K562 (cell line): ENCODE data around the gene TRUB2. TPM values are rescaled to one million over a fixed set of nuclear protein-coding genes. Genes with fewer than 3 reads are reported as not detected.
A peak's percentile ranks its signal among the peaks of the same experiment; 100 is the strongest.

ENCODE experiments used
- CBX3 ChIP-seq, 2 experiments: IDR thresholded peaks; 1 replicate in 1 of 2; 2 replicates in 1 of 2; pipeline ENCODE4 v1.6.1; 2012; ENCODE audit warnings: inconsistent platforms in 2 of 2, low read length in 2 of 2, borderline replicate concordance in 1 of 2, control low read depth in 1 of 2
- CBX8 ChIP-seq: fragments of 200-600 bp; sonication (generic); IDR thresholded peaks from 2 replicates; pipeline ENCODE4 v1.6.1; 2012; ENCODE audit warnings: borderline replicate concordance, mixed run types, low read depth, mild to moderate bottlenecking, moderate library complexity, mixed read lengths, low read length, control low read depth, inconsistent platforms; ENCODE audit not compliant: poor library complexity, severe bottlenecking; ENCODE audit errors: extremely low read depth
- CCAR2 ChIP-seq: fragments of 200-400 bp; formaldehyde crosslinking; IDR thresholded peaks from 2 replicates; pipeline ENCODE4 v1.6.1; 2017; ENCODE audit warnings: mild to moderate bottlenecking, low read depth, low read length
- ETV6 ChIP-seq, 3 experiments: fragments of 150-350 bp in 1 of 3; sonication (generic) in 1 of 3; formaldehyde crosslinking in 1 of 3; IDR thresholded peaks; 2 replicates each; pipeline versions ENCODE4 v1.6.1 to v1.8.0; 2014 to 2022; ENCODE audit warnings: borderline replicate concordance in 2 of 3, low read depth in 2 of 3, antibody characterized with exemption in 1 of 3, low read length in 1 of 3, mild to moderate bottlenecking in 1 of 3, missing genetic modification reagents in 1 of 3
- IFI16 ChIP-seq: fragments of 250-450 bp; sonication (Bioruptor Pico); IDR thresholded peaks from 2 replicates; pipeline ENCODE4 v2.1.2; 2022; ENCODE audit warnings: mild to moderate bottlenecking, inconsistent platforms
- NBN ChIP-seq: fragments of 450-650 bp; IDR thresholded peaks from 2 replicates; pipeline ENCODE4 v1.6.1; 2016; ENCODE audit warnings: low read depth, mild to moderate bottlenecking
- RB1 ChIP-seq: fragments of 450-650 bp; IDR thresholded peaks from 2 replicates; pipeline ENCODE4 v1.6.1; 2017; ENCODE audit warnings: low read depth, mild to moderate bottlenecking
- RBM39 ChIP-seq: fragments of 200-400 bp; formaldehyde crosslinking; optimal IDR thresholded peaks from 2 replicates; pipeline ENCODE3; 2018; ENCODE audit warnings: low read depth, low read length
- TAF1 ChIP-seq: IDR thresholded peaks from 2 replicates; pipeline ENCODE4 v1.6.1; 2011; ENCODE audit warnings: mild to moderate bottlenecking, low read length, moderate library complexity; ENCODE audit not compliant: insufficient read depth, control insufficient read depth, severe bottlenecking; ENCODE audit errors: extremely low read depth
- TSC22D4 ChIP-seq: fragments of 450-650 bp; IDR thresholded peaks from 2 replicates; pipeline ENCODE4 v1.6.1; 2016; ENCODE audit warnings: missing genetic modification characterization, missing biosample characterization, control low read depth
- ZNF124 ChIP-seq: sonication (generic); formaldehyde crosslinking; IDR thresholded peaks from 2 replicates; pipeline ENCODE4 v1.8.1; 2022; ENCODE audit warnings: missing genetic modification reagents
- ZNF444 ChIP-seq: fragments of 250-450 bp; sonication (Bioruptor Pico); IDR thresholded peaks from 2 replicates; pipeline ENCODE4 v1.4.0; 2020; ENCODE audit warnings: mild to moderate bottlenecking, moderate library complexity
- ZNF584 ChIP-seq: fragments of 200-800 bp; sonication (Bioruptor generic); IDR thresholded peaks from 2 replicates; pipeline ENCODE4 v1.6.1; 2016; ENCODE audit warnings: low read depth, mild to moderate bottlenecking, missing genetic modification characterization, missing compliant biosample characterization
- ZNF778 ChIP-seq: fragments of 450-650 bp; formaldehyde crosslinking; IDR thresholded peaks from 2 replicates; pipeline ENCODE4 v1.4.0; 2020; ENCODE audit warnings: mild to moderate bottlenecking, moderate library complexity
- polyA plus RNA-seq, 8 experiments: library from polyadenylated mRNA; depleted of rRNA in 4 of 8; stranded (reverse) in 5 of 8; unstranded in 3 of 8; fragments of >200 nt; fragmentation: Nextera tagmentation in 2 of 8; fragmentation: Illumina TruSeq in 1 of 8; extraction: Ambion mirVana in 2 of 8; extraction: Trizol in 1 of 8; gene quantifications; 2 replicates each; pipeline versions ENCODE4 v1.2.1 to v1.2.3, GENCODE V29; 2011 to 2014; ENCODE audit warnings: inconsistent platforms in 1 of 8, missing spikeins in 1 of 8
- total RNA-seq, 7 experiments: library from RNA; depleted of rRNA in 6 of 7; stranded (reverse); fragments of >200 nt in 6 of 7; fragmentation: Illumina TruSeq in 2 of 7; extraction: Trizol in 2 of 7; gene quantifications; 2 replicates each; pipeline versions ENCODE4 v1.2.1 to v1.2.3, GENCODE V29; 2011 to 2021; ENCODE audit warnings: low replicate concordance in 1 of 7
- TF ChIP-seq, protein P1 (sequence below): fragments of 250-450 bp; sonication (Bioruptor Pico); IDR thresholded peaks from 2 replicates; pipeline ENCODE4 v1.6.1; 2021; ENCODE audit warnings: mild to moderate bottlenecking
- TF ChIP-seq, protein P2 (sequence below): sonication (generic); formaldehyde crosslinking; IDR thresholded peaks from 2 replicates; pipeline ENCODE4 v1.9.0; 2022; ENCODE audit warnings: mild to moderate bottlenecking, missing genetic modification reagents
- TF ChIP-seq, protein P3 (sequence below): fragments of 450-650 bp; formaldehyde crosslinking; IDR thresholded peaks from 2 replicates; pipeline ENCODE4 v1.4.0; 2020; ENCODE audit warnings: mild to moderate bottlenecking, moderate library complexity
- TF ChIP-seq, protein P4 (sequence below): fragments of 450-650 bp; IDR thresholded peaks from 2 replicates; pipeline ENCODE4 v1.7.0; 2016; ENCODE audit warnings: borderline replicate concordance
- TF ChIP-seq, protein P5 (sequence below), 2 experiments: fragments of 450-650 bp in 1 of 2; sonication (generic) in 1 of 2; formaldehyde crosslinking; conservative IDR thresholded peaks; 2 replicates each; pipeline versions ENCODE4 v1.4.0 to v1.8.1; 2020 to 2022; ENCODE audit warnings: mild to moderate bottlenecking in 1 of 2, missing genetic modification reagents in 1 of 2
- TF ChIP-seq, protein P6 (sequence below): sonication (generic); formaldehyde crosslinking; IDR thresholded peaks from 2 replicates; pipeline ENCODE4 v1.4.0; 2020; ENCODE audit warnings: mild to moderate bottlenecking, missing genetic modification reagents

The TRUB2 gene
- total and polyA plus RNA-seq, 9 of the 15 experiments (the other 6 are each of a cell fraction or from before 2014, with no cell fraction given): 9.3 to 110 (median 63.0) TPM

DNA sequence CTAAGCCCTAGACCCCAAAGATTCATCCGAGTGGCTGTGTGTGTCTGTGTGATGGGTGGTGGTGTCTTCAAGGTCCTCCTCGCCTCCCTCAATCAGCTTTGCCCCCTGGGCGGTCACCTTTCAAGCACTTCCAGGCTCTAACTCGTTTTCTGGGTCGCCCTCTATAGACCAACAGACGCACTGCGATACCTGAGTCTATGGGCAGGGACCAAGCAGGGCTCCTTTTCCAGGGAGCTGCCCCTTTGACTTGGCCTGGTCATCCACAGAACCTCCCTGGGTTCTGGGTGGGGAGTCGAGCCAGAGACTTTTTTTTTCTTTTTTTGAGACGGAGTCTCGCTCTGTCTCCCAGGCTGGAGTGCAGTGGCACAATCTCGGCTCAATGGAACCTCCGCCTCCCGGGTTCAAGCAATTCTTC, 19.2 kb upstream of the TRUB2 start (continued):
- TF ChIP-seq, protein P1, sequence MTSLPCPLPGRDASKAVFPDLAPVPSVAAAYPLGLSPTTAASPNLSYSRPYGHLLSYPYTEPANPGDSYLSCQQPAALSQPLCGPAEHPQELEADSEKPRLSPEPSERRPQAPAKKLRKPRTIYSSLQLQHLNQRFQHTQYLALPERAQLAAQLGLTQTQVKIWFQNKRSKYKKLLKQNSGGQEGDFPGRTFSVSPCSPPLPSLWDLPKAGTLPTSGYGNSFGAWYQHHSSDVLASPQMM (CRISPR knock-in tag): peak; percentile 66; the same call in 1 of the 2 replicates
- TF ChIP-seq TAF1: no peak
- TF ChIP-seq TSC22D4 (tag): no peak
- TF ChIP-seq, protein P2, sequence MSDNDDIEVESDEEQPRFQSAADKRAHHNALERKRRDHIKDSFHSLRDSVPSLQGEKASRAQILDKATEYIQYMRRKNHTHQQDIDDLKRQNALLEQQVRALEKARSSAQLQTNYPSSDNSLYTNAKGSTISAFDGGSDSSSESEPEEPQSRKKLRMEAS (CRISPR knock-in tag): peak; percentile 57; the same call in 1 of the 2 replicates
- no peak for TF ChIP-seq IFI16 (CRISPR knock-in tag)
- TF ChIP-seq ETV6 (IDR thresholded peaks at IDR 0.05; ENCODE audit: borderline replicate concordance in 1 of 2, low read depth in 2 of 2, low read length in 1 of 2): no peak
- no peak for TF ChIP-seq ETV6 (CRISPR knock-in tag; IDR thresholded peaks at IDR 0.05; ENCODE audit: borderline replicate concordance)
- TF ChIP-seq ZNF444 (CRISPR knock-in tag): no peak
- peak; percentile 63 for TF ChIP-seq RBM39
- TF ChIP-seq, protein P3, sequence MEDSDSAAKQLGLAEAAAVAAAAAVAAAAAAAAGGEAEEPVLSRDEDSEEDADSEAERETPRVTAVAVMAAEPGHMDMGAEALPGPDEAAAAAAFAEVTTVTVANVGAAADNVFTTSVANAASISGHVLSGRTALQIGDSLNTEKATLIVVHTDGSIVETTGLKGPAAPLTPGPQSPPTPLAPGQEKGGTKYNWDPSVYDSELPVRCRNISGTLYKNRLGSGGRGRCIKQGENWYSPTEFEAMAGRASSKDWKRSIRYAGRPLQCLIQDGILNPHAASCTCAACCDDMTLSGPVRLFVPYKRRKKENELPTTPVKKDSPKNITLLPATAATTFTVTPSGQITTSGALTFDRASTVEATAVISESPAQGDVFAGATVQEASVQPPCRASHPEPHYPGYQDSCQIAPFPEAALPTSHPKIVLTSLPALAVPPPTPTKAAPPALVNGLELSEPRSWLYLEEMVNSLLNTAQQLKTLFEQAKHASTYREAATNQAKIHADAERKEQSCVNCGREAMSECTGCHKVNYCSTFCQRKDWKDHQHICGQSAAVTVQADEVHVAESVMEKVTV (CRISPR knock-in tag): peak; percentile 50; the same call in 1 of the 2 replicates
- TF ChIP-seq CCAR2: no peak
- TF ChIP-seq CBX8: no peak
- TF ChIP-seq ZNF584 (CRISPR knock-in tag): no peak
- TF ChIP-seq ZNF124 (CRISPR knock-in tag): no peak
- TF ChIP-seq, protein P4, sequence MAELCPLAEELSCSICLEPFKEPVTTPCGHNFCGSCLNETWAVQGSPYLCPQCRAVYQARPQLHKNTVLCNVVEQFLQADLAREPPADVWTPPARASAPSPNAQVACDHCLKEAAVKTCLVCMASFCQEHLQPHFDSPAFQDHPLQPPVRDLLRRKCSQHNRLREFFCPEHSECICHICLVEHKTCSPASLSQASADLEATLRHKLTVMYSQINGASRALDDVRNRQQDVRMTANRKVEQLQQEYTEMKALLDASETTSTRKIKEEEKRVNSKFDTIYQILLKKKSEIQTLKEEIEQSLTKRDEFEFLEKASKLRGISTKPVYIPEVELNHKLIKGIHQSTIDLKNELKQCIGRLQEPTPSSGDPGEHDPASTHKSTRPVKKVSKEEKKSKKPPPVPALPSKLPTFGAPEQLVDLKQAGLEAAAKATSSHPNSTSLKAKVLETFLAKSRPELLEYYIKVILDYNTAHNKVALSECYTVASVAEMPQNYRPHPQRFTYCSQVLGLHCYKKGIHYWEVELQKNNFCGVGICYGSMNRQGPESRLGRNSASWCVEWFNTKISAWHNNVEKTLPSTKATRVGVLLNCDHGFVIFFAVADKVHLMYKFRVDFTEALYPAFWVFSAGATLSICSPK: no peak
- no peak for TF ChIP-seq ZNF778 (CRISPR knock-in tag)
- TF ChIP-seq, protein P5, sequence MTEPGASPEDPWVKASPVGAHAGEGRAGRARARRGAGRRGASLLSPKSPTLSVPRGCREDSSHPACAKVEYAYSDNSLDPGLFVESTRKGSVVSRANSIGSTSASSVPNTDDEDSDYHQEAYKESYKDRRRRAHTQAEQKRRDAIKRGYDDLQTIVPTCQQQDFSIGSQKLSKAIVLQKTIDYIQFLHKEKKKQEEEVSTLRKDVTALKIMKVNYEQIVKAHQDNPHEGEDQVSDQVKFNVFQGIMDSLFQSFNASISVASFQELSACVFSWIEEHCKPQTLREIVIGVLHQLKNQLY (CRISPR knock-in tag; conservative IDR thresholded peaks at IDR 0.05): peak in 1 of 2 experiments; percentile 0; a peak in 1 of 4 replicates
- TF ChIP-seq, protein P6, sequence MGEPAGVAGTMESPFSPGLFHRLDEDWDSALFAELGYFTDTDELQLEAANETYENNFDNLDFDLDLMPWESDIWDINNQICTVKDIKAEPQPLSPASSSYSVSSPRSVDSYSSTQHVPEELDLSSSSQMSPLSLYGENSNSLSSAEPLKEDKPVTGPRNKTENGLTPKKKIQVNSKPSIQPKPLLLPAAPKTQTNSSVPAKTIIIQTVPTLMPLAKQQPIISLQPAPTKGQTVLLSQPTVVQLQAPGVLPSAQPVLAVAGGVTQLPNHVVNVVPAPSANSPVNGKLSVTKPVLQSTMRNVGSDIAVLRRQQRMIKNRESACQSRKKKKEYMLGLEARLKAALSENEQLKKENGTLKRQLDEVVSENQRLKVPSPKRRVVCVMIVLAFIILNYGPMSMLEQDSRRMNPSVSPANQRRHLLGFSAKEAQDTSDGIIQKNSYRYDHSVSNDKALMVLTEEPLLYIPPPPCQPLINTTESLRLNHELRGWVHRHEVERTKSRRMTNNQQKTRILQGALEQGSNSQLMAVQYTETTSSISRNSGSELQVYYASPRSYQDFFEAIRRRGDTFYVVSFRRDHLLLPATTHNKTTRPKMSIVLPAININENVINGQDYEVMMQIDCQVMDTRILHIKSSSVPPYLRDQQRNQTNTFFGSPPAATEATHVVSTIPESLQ (CRISPR knock-in tag): peak; percentile 40; the same call in 1 of the 2 replicates
- peak in 1 of 2 experiments; percentile 43; a peak in 1 of 3 replicates for TF ChIP-seq CBX3 (IDR thresholded peaks at IDR 0.05; ENCODE audit: borderline replicate concordance in 1 of 2, low read length in 2 of 2)
- TF ChIP-seq RB1: peak; percentile 76; the same call in 1 of the 2 replicates
- TF ChIP-seq NBN: 0 out of 2 replicates have a peak, but pooled peaks have one; percentile 45
